HepG2 (cell line): ENCODE data around the gene HNRNPA1. TPM values are rescaled to one million over a fixed set of nuclear protein-coding genes. Genes with fewer than 3 reads are reported as not detected.

Experiments used
- ARNT ChIP-seq: fragments of 450-650 bp; IDR thresholded peaks from 2 replicates; pipeline ENCODE4 v1.6.1; 2017
- CENPX ChIP-seq: sonication (generic); formaldehyde crosslinking; IDR thresholded peaks from 2 replicates; pipeline ENCODE4 v1.9.0; 2021; ENCODE audit warnings: mild to moderate bottlenecking, missing genetic modification reagents, moderate library complexity
- HDAC6 ChIP-seq: fragments of 200-600 bp; sonication (generic); IDR thresholded peaks from 2 replicates; pipeline ENCODE4 v1.7.0; 2017; ENCODE audit warnings: mild to moderate bottlenecking, antibody characterized with exemption, low read length, low read depth
- HMG20B ChIP-seq: conservative IDR thresholded peaks from 2 replicates; pipeline ENCODE4 v1.6.1; 2016; ENCODE audit warnings: missing genetic modification reagents, missing compliant biosample characterization
- KAT7 ChIP-seq: IDR thresholded peaks from 2 replicates; pipeline ENCODE4 v1.6.1; 2018; ENCODE audit warnings: borderline replicate concordance, missing compliant biosample characterization
- MTF1 ChIP-seq: sonication (generic); formaldehyde crosslinking; IDR thresholded peaks from 2 replicates; pipeline ENCODE4 v1.5.0; 2020; ENCODE audit warnings: missing genetic modification reagents
- NFE2L2 ChIP-seq: fragments of 150-350 bp; IDR thresholded peaks from 2 replicates; pipeline ENCODE4 v1.6.1; 2014; ENCODE audit warnings: low read length
- NR2C2 ChIP-seq: sonication (generic); formaldehyde crosslinking; IDR thresholded peaks from 2 replicates; pipeline ENCODE4 v1.4.0; 2020; ENCODE audit warnings: missing genetic modification reagents, mild to moderate bottlenecking, moderate library complexity, borderline replicate concordance
- PAF1 ChIP-seq: IDR thresholded peaks from 2 replicates; pipeline ENCODE4 v1.6.1; 2016; ENCODE audit warnings: missing genetic modification reagents, missing compliant biosample characterization
- RAD21 ChIP-seq: fragments of 450-650 bp; formaldehyde crosslinking; IDR thresholded peaks from 2 replicates; pipeline ENCODE4 v1.5.0; 2020; ENCODE audit warnings: mild to moderate bottlenecking
- TAF15 ChIP-seq: fragments of 200-400 bp; formaldehyde crosslinking; IDR thresholded peaks from one replicate; pipeline ENCODE4 v1.6.1; 2018; ENCODE audit warnings: mild to moderate bottlenecking, low read depth, low read length; ENCODE audit not compliant: poor library complexity, severe bottlenecking
- ZBTB20 ChIP-seq: sonication (generic); formaldehyde crosslinking; IDR thresholded peaks from 2 replicates; pipeline ENCODE4 v1.8.1; 2023; ENCODE audit warnings: missing genetic modification reagents, low read depth, mild to moderate bottlenecking, borderline replicate concordance
- ZFP37 ChIP-seq: sonication (generic); formaldehyde crosslinking; IDR thresholded peaks from 2 replicates; pipeline ENCODE4 v1.4.0; 2020; ENCODE audit warnings: missing genetic modification reagents, borderline replicate concordance
- ZFP62 ChIP-seq: sonication (generic); formaldehyde crosslinking; IDR thresholded peaks from 2 replicates; pipeline ENCODE4 v1.4.0; 2020; ENCODE audit warnings: missing genetic modification reagents
- ZNF205 ChIP-seq: IDR thresholded peaks from 2 replicates; pipeline ENCODE4 v1.6.1; 2018; ENCODE audit warnings: missing biosample characterization, missing genetic modification reagents
- ZNF33A ChIP-seq: sonication (generic); formaldehyde crosslinking; IDR thresholded peaks from 2 replicates; pipeline ENCODE4 v1.5.1; 2020; ENCODE audit warnings: missing genetic modification reagents, mild to moderate bottlenecking, moderate library complexity, borderline replicate concordance
- ZNF431 ChIP-seq: sonication (generic); formaldehyde crosslinking; IDR thresholded peaks from 2 replicates; pipeline ENCODE4 v1.9.0; 2022; ENCODE audit warnings: missing genetic modification reagents, low read depth, mild to moderate bottlenecking, borderline replicate concordance
- ZNF546 ChIP-seq: sonication (generic); formaldehyde crosslinking; conservative IDR thresholded peaks from 2 replicates; pipeline ENCODE4 v1.8.1; 2023; ENCODE audit warnings: mild to moderate bottlenecking, missing genetic modification reagents
- ZNF552 ChIP-seq: sonication (generic); formaldehyde crosslinking; IDR thresholded peaks from 2 replicates; pipeline ENCODE4 v1.9.0; 2022; ENCODE audit warnings: missing genetic modification reagents, mild to moderate bottlenecking, borderline replicate concordance
- ZNF766 ChIP-seq: sonication (generic); formaldehyde crosslinking; IDR thresholded peaks from 2 replicates; pipeline ENCODE4 v1.5.0; 2020; ENCODE audit warnings: missing genetic modification reagents, borderline replicate concordance
- ZNF879 ChIP-seq: sonication (generic); formaldehyde crosslinking; IDR thresholded peaks from 2 replicates; pipeline ENCODE4 v1.8.1; 2023; ENCODE audit warnings: missing genetic modification reagents
- ZZZ3 ChIP-seq: sonication (generic); formaldehyde crosslinking; IDR thresholded peaks from 2 replicates; pipeline ENCODE4 v1.4.0; 2020; ENCODE audit warnings: missing genetic modification reagents, mild to moderate bottlenecking, borderline replicate concordance
- polyA plus RNA-seq, 8 experiments: library from polyadenylated mRNA; depleted of rRNA in 3 of 8; stranded (reverse) in 7 of 8; unstranded in 1 of 8; fragments of >200 nt; fragmentation: Illumina TruSeq in 4 of 8; extraction: Trizol in 4 of 8; gene quantifications; 2 replicates each; pipeline versions ENCODE4 v1.2.1 to v1.2.3, GENCODE V29; 2011 to 2016; ENCODE audit warnings: low read depth in 4 of 8, missing spikeins in 1 of 8, mixed read lengths in 1 of 8; ENCODE audit not compliant: insufficient read depth in 1 of 8
- total RNA-seq, 5 experiments: library from RNA; depleted of rRNA; stranded (reverse); fragments of >200 nt; fragmentation: Illumina TruSeq; extraction: Trizol; gene quantifications; 2 replicates each; pipeline ENCODE4 v1.2.3, GENCODE V29; 2016; ENCODE audit warnings: low read depth in 1 of 5
- TF ChIP-seq, protein P1 (sequence below): sonication (generic); formaldehyde crosslinking; IDR thresholded peaks from 2 replicates; pipeline ENCODE4 v1.8.1; 2023; ENCODE audit warnings: missing genetic modification reagents, mild to moderate bottlenecking, borderline replicate concordance
- TF ChIP-seq, protein P2 (sequence below): sonication (generic); formaldehyde crosslinking; IDR thresholded peaks from 2 replicates; pipeline ENCODE4 v1.5.1; 2020; ENCODE audit warnings: missing genetic modification reagents, mild to moderate bottlenecking, borderline replicate concordance
- TF ChIP-seq, protein P3 (sequence below): IDR thresholded peaks from 2 replicates; pipeline ENCODE4 v1.6.1; 2016; ENCODE audit warnings: missing compliant biosample characterization, missing genetic modification reagents, borderline replicate concordance
- TF ChIP-seq, protein P4 (sequence below): sonication (generic); formaldehyde crosslinking; IDR thresholded peaks from 2 replicates; pipeline ENCODE4 v1.5.0; 2020; ENCODE audit warnings: mild to moderate bottlenecking, missing genetic modification reagents, borderline replicate concordance

HNRNPA1 gene
- total and polyA plus RNA-seq, 2 of the 13 experiments (the other 11 are each of a cell fraction or from before 2014, with no cell fraction given), result 535 to 1,820 TPM

DNA sequence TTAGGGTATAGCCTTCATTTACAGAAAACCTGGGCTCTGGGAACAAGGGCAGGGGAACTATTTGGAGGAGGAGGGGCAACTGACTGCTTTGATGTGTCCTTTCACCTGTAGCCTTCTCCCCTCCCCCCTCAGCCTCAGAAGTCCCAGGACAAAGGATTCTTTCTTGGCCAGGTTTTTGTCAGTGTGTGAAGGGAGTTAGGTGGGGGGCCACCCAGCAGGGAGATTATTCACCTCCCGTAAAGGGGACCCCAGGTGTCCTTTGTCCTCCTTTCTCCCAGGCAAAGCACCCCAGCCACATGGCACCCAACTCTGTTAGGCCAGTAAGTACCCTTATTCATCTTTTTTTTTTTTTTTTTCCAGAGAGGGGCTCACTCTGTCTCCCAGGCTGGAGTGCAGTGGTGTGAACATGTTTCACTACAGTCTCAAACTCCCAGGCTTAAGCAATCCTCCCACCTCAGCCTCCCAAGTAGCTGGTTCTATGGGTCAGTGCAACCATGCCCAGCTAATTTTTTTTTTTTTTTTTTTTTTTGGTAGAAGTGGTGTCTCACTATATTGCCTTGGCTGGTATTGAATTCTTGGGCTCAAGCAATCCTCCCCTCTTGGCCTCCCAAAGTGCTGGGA lies 21.0 kb downstream of the HNRNPA1 start (continued):
- no peak for TF ChIP-seq ZNF552 (CRISPR knock-in tag)
- TF ChIP-seq ZFP62 (CRISPR knock-in tag), result no peak
- TF ChIP-seq, protein P1, sequence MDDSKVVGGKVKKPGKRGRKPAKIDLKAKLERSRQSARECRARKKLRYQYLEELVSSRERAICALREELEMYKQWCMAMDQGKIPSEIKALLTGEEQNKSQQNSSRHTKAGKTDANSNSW (CRISPR knock-in tag), result no peak
- TF ChIP-seq NFE2L2, result no peak
- no peak for TF ChIP-seq ZNF546 (CRISPR knock-in tag)
- TF ChIP-seq ZNF766 (CRISPR knock-in tag), result no peak
- no peak for TF ChIP-seq ZNF205 (CRISPR knock-in tag)
- no peak for TF ChIP-seq ZNF33A (CRISPR knock-in tag)
- no peak for TF ChIP-seq ZNF431 (CRISPR knock-in tag)
- no peak for TF ChIP-seq TAF15
- TF ChIP-seq, protein P2, sequence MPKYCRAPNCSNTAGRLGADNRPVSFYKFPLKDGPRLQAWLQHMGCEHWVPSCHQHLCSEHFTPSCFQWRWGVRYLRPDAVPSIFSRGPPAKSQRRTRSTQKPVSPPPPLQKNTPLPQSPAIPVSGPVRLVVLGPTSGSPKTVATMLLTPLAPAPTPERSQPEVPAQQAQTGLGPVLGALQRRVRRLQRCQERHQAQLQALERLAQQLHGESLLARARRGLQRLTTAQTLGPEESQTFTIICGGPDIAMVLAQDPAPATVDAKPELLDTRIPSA (CRISPR knock-in tag), result no peak
- TF ChIP-seq PAF1, result no peak
- TF ChIP-seq ZFP37, result no peak
- TF ChIP-seq KAT7 (CRISPR knock-in tag), result no peak
- no peak for TF ChIP-seq HDAC6
- TF ChIP-seq NR2C2, result peak; percentile 42; the same call in 1 of the 2 replicates
- TF ChIP-seq MTF1 (CRISPR knock-in tag), result no peak
- TF ChIP-seq ZNF879 (CRISPR knock-in tag), result no peak
- TF ChIP-seq RAD21 (CRISPR knock-in tag), result no peak
- TF ChIP-seq, protein P3, sequence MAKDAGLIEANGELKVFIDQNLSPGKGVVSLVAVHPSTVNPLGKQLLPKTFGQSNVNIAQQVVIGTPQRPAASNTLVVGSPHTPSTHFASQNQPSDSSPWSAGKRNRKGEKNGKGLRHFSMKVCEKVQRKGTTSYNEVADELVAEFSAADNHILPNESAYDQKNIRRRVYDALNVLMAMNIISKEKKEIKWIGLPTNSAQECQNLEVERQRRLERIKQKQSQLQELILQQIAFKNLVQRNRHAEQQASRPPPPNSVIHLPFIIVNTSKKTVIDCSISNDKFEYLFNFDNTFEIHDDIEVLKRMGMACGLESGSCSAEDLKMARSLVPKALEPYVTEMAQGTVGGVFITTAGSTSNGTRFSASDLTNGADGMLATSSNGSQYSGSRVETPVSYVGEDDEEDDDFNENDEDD (CRISPR knock-in tag), result no peak
- TF ChIP-seq ARNT, result no peak
- TF ChIP-seq HMG20B, result no peak
- TF ChIP-seq CENPX (CRISPR knock-in tag), result no peak
- TF ChIP-seq, protein P4, sequence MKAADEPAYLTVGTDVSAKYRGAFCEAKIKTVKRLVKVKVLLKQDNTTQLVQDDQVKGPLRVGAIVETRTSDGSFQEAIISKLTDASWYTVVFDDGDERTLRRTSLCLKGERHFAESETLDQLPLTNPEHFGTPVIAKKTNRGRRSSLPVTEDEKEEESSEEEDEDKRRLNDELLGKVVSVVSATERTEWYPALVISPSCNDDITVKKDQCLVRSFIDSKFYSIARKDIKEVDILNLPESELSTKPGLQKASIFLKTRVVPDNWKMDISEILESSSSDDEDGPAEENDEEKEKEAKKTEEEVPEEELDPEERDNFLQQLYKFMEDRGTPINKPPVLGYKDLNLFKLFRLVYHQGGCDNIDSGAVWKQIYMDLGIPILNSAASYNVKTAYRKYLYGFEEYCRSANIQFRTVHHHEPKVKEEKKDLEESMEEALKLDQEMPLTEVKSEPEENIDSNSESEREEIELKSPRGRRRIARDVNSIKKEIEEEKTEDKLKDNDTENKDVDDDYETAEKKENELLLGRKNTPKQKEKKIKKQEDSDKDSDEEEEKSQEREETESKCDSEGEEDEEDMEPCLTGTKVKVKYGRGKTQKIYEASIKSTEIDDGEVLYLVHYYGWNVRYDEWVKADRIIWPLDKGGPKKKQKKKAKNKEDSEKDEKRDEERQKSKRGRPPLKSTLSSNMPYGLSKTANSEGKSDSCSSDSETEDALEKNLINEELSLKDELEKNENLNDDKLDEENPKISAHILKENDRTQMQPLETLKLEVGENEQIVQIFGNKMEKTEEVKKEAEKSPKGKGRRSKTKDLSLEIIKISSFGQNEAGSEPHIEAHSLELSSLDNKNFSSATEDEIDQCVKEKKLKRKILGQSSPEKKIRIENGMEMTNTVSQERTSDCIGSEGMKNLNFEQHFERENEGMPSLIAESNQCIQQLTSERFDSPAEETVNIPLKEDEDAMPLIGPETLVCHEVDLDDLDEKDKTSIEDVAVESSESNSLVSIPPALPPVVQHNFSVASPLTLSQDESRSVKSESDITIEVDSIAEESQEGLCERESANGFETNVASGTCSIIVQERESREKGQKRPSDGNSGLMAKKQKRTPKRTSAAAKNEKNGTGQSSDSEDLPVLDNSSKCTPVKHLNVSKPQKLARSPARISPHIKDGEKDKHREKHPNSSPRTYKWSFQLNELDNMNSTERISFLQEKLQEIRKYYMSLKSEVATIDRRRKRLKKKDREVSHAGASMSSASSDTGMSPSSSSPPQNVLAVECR, result no peak; the same call in 1 of the 2 replicates
- TF ChIP-seq ZZZ3 (CRISPR knock-in tag), result no peak
- TF ChIP-seq ZBTB20 (CRISPR knock-in tag), result no peak
